Left renal pelvis (tissue), 4 donors: ENCODE data around the gene UBE4B. TPM values are rescaled to one million over a fixed set of nuclear protein-coding genes. Genes with fewer than 3 reads are reported as not detected.
"Not testable (repeated sequence)": the region's sequence is repeated elsewhere in the genome, so short reads cannot be mapped to it uniquely, and the experiment has no call there.

Experiments
- DNase-seq, 4 donors: peaks; one replicate each; pipeline ENCODE4 v3.0.0-alpha.2; 2013; ENCODE audit warnings: low read depth in 4 of 4, low spot score in 3 of 4
- polyA plus RNA-seq, 4 donors: library from polyadenylated mRNA; unstranded; fragments of 120-200 nt; gene quantifications; one replicate each; pipeline ENCODE4 v1.2.1, GENCODE V29; 2013; ENCODE audit not compliant: insufficient read length in 4 of 4

The UBE4B gene
- polyA plus RNA-seq: 10 to 100 TPM; 45.2 to 54.5 (median 52.3) TPM

GRCh38 chr1:10032590-10033358, at the start of gene UBE4B:
Gene UBE4B, plus strand, starts transcription at chr1:10032958. Its CDS starts 713 bp downstream, at chr1:10033671.
- DNase-seq: peak; percentile 95 to 97 (median 96)

GRCh38 chr1:9984253-9984652, 48.5 kb upstream of the UBE4B start:
- DNase-seq: no peak

- no peak for DNase-seq
These were observed 47.8 kb upstream of the UBE4B start for GRCh38 chr1:9985001-9985400.

- DNase-seq: no peak
These were observed 43.0 kb upstream of the UBE4B start for GRCh38 chr1:9989773-9990172.

- no peak for DNase-seq
These were observed 41.8 kb upstream of the UBE4B start for GRCh38 chr1:9990944-9991343.

GRCh38 chr1:9992910-9993309, 39.8 kb upstream of the UBE4B start:
- no peak for DNase-seq

GRCh38 chr1:9993561-9994075, 39.1 kb upstream of the UBE4B start:
- no peak for DNase-seq

GRCh38 chr1:9996624-9997582, 35.9 kb upstream of the UBE4B start, which contains the start of gene RBP7:
Gene RBP7, plus strand, starts transcription at chr1:9997228. Its CDS starts 31 bp downstream, at chr1:9997259.
- DNase-seq: no peak

- DNase-seq: no peak
These were observed 31.6 kb upstream of the UBE4B start for GRCh38 chr1:10001016-10001665.

GRCh38 chr1:10005248-10005647, 27.5 kb upstream of the UBE4B start:
- not testable (repeated sequence) for DNase-seq

GRCh38 chr1:10007169-10007568, 25.6 kb upstream of the UBE4B start:
- DNase-seq: no peak

- DNase-seq: no peak
These were observed 18.7 kb upstream of the UBE4B start for GRCh38 chr1:10014016-10014415.

- DNase-seq: no peak
These were observed 13.2 kb upstream of the UBE4B start for GRCh38 chr1:10019561-10019960.

- DNase-seq: no peak
These were observed 12.7 kb upstream of the UBE4B start for GRCh38 chr1:10020086-10020485.

- DNase-seq: not testable (repeated sequence)
These were observed 12.1 kb upstream of the UBE4B start for GRCh38 chr1:10020678-10021077.

- DNase-seq: not testable (repeated sequence)
These were observed 10.8 kb upstream of the UBE4B start for GRCh38 chr1:10021992-10022391.

- no peak for DNase-seq
These were observed 10.1 kb upstream of the UBE4B start for GRCh38 chr1:10022656-10023055.

- no peak for DNase-seq
These were observed 7.4 kb upstream of the UBE4B start for GRCh38 chr1:10025354-10025753.

- no peak for DNase-seq
These were observed 5.7 kb upstream of the UBE4B start for GRCh38 chr1:10027027-10027426.

GRCh38 chr1:10028956-10029500, 3.7 kb upstream of the UBE4B start:
- not testable (repeated sequence) for DNase-seq
